NCI-H748 treated with DMSO at 0.1 percent for 48 hours (cell line): ENCODE measurements around the gene TWSG1.
A peak's percentile ranks its signal among the peaks of the same experiment; 100 is the strongest.
"Not testable (repeated sequence)": the region's sequence is repeated elsewhere in the genome, so short reads cannot be mapped to it uniquely, and the experiment has no call there.

ENCODE experiments used
- DNase-seq: peaks from one replicate; lab custom pipeline; 2025; lab: John Stamatoyannopoulos, UW

Gene TWSG1

GRCh38 chr18:9335697-9336045 is 1.1 kb downstream of the TWSG1 start:
- DNase-seq = no peak

GRCh38 chr18:9336827-9337226 is 2.3 kb downstream of the TWSG1 start:
- no peak for DNase-seq

DNA sequence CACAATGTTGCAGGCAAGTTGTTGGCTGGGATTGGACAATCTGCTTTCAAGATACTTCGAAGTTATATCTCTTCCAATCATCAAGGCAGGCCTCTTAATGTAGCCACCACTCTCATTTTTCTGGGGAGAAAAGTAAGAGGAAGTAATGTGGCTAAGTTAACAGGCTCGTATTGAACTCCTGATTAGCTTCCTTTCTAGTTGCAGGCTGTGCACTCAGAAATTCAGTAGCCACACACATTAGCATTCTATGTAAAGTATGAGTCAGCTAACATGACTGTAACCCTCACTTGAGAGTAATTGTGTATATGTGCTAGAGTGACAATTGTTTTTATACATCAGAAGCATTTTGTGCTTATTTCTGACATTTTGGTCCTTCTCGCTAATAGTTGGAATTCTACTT is 3.3 kb downstream of the TWSG1 start:
- no peak for DNase-seq

DNA sequence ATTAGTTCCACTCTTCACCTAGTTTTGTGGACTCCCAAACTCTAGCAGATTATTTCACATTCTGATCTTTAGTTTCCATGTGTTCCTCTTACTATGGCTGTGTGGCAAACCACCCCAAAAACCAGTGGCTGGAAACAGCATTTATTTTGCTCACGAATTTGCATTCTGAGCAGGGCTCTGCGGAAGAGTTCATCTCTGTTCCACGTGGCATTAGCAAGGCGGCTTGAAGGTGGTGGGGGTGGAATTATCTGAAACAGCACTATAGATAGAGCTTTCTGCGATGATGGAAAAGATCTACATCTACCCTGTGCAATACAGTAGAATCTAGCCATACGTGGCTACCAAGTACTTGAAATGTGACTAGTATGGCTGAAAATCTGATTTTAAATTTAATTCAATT is 5.9 kb downstream of the TWSG1 start:
- DNase-seq = no peak

DNA sequence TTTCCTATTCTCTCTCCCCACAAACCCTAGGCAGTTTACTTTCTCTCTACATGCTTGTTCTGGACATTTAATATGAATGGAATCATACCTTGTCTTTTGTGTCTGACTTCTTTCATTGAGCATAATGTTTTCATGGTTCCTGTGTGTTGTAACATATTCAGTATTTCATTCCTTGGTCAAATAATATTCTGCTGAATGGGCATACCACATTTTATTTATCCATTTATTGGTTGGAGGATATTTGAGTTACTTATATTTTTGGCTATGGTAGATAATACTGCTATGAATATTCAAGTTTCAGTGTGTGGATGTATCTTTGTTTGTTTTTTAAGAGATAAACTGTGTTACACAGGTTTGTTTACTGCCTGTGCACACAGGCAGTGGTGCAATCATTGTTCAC is 9.0 kb downstream of the TWSG1 start:
- no peak for DNase-seq

- no peak for DNase-seq
These were observed 12.2 kb downstream of the TWSG1 start for GRCh38 chr18:9346775-9347174.

DNA sequence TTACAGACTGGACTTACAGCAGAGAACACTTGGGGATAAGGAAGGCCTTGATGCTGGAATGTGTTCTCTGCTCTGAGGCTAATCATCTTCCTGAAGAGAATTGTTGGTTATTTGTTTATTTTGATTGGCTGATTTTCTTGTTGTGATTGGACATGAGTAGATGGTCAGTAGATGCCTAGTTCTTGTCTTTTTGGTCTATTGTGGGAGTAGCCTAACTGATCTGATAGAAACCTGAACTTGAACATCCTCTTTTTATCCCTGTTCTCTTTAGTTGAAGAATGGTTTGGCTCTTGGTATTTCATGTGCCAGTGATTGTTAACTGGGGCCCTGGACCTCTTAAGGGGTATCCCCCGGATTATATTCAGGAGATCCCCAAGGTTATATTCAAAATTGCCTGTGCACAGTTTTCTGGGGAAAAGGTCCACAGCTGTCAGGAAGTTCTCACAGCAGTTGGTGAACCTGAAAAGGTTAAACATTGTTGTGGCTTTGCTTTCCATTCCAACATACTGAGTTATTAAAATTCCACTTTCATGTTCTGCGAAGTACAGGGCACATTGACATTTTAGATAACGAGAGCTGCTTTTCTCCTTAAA is 13.6 kb downstream of the TWSG1 start:
- DNase-seq = no peak

DNA sequence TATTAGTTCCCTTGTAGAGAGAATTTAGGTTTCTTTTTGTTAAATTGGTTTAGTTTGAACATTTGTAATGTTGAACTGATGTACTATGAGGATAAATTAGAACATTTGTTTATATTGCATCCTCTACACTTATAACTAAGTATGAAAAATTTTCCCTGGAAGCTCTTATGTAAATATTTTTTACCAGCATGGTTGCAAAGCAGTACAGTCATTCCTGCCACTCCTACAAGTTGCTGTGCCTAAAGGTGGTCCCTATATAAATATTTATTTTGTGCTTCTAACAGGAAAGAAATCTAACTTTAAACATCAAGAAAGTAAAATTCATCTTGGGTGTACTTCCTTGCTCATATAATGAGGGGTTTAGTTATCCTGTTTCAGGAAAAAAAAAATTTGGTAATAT is 14.2 kb downstream of the TWSG1 start:
- no peak for DNase-seq

DNA sequence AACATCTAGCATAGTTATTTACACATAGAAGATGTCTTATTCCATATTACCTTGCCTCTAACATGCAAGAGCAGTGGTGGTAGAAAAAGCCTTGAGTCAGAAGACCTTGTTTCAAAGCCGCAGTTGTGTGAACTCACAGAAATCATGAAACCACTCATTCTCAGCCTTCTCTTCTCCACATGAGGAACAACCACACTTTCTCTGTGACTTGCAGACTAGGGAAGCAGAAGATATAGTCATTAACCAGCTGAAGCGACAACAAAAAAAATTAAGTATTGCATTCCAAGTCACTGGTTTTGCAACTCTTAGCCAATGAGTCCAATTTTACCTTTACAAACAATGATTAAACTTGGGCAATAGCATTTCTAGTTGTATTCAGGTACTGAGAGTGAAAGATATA is 19.0 kb downstream of the TWSG1 start:
- no peak for DNase-seq

DNA sequence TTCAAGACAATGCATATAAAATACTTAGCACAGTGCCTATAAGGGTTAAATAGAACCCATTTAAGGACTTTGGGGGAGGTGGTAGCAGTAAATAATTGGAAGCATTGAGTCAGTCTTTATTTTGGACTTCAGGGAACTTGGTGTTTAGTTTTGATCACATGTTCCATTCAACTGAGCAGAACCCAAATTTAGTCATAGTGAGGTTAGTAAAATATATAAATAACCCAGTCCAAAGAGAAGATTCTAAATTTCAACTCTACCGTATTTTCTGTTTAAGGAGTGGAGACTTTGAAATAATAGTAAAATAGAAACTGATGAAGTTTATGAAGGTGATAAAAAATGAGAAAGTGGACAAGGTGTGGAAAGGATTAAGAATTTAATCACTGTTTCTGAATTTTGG is 19.7 kb downstream of the TWSG1 start:
- DNase-seq = no peak

DNA sequence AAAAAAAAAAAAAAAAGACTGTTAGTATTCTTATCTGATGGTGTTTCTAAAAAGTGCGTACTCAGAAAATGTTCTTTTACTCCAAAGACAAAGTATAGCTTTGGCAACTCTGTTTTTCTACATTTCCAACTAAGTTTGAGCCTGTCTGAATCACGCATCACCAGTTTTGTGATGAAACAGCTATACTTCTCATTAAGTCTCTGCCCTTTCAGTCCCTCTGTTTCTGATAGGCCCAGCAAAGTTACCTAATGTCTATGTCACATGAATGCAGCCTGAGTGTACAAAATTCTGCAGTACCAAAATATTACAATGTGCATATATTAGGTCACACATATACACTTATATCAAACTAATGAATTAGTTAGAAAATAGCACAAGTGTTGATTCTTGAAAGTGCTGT is 22.4 kb downstream of the TWSG1 start:
- DNase-seq = no peak

GRCh38 chr18:9359796-9360195 is 25.2 kb downstream of the TWSG1 start:
- no peak for DNase-seq

- DNase-seq = no peak
These were observed 26.6 kb downstream of the TWSG1 start for GRCh38 chr18:9361191-9361590.

- no peak for DNase-seq
These were observed 28.3 kb downstream of the TWSG1 start for GRCh38 chr18:9362869-9363268.

DNA sequence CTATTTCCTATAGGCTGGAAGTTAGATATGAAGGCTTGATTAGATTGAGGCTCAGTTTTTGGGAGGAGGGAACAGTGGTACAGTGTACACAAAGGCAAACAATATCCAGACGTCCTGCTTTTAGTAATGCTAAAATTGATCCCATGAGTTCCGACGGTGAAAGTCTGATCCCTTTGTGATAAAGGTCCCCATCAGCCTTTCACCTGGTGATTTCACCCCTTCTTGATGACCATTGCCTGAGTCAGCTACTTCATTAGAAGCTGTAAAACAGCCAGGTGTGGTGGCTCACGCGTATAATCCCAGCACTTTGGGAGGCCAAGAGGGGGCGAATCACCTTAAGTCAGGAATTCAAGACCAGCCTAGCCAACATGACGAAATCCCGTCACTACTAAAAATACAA is 29.7 kb downstream of the TWSG1 start:
- DNase-seq = no peak

GRCh38 chr18:9365406-9365805 is 30.8 kb downstream of the TWSG1 start:
- no peak for DNase-seq

DNA sequence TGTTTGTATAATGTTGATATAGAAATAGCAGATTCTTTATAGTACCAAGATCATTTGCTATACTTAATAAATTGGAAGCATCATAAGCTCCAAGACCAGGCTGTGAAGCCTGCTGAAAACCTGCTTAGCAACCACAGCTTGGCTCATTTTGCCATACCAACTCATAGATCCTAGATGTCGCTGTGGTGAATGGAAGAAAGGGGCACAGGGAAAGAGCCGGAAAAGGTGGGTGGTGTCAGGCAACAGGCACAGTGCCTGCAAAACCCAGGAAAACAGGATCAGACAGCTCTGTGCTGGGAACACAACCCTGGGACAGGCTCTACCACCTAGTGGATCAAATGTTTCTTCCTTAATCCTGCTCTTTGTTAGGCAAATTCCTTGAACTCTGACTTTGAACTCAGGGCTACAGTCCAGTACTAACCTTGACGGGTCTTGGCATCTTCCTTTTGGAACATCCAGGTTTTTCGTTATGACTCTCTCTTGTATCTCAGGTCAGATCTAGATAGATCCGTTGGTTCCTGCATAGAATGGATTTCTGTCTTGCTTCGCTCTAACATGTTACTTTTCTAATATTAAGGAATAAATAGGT is 31.6 kb downstream of the TWSG1 start:
- DNase-seq = peak; percentile 33

DNA sequence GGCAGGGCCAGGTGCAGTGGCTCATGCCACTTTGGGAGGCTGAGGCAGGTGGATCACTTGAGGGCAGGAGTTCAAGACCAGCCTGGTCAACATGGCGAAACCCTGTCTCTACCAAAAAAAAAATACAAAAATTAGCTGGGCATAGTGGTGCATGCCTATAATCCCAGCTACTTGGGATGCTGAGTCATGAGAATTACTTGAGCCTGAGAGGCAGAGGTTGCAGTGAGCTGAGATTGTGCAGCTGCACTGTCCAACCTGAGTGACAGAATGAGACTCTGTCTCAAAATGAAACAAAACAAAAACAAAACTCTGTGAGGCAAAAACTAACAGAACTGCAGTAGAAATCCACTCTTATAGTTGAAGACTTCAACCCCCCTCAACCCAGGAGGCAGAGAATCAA is 38.7 kb downstream of the TWSG1 start:
- DNase-seq = not testable (repeated sequence)

GRCh38 chr18:9379118-9379517 is 44.5 kb downstream of the TWSG1 start:
- DNase-seq = no peak

GRCh38 chr18:9380101-9380500 is 45.5 kb downstream of the TWSG1 start:
- DNase-seq = no peak

- DNase-seq = peak; percentile 98
These were observed 46.2 kb downstream of the TWSG1 start for GRCh38 chr18:9380621-9381395.

- no peak for DNase-seq
These were observed 52.3 kb downstream of the TWSG1 start for GRCh38 chr18:9386879-9387278.

DNA sequence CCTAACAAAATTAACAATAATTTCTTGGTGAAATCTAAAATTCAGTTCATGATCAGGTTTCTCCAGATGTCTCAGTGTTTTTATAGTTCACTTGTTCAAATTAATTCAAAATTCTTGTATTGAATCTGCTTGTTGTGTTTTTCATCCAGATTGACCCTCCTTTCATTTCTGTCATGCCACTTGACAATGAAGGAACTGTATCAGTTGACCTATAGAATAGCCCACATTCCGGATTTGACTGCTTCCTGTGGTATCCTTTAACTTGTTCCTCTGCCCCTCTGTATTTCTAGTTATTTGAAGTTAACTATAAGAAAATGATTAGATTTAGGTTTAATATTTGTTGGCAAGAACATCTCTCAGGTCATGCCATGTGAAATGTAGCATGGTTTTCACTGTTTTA is 53.3 kb downstream of the TWSG1 start:
- DNase-seq = no peak

- no peak for DNase-seq
These were observed 55.1 kb downstream of the TWSG1 start for GRCh38 chr18:9389706-9390105.
